ENCODE measurements around the gene AFAP1L1.

The AFAP1L1 gene

DNA sequence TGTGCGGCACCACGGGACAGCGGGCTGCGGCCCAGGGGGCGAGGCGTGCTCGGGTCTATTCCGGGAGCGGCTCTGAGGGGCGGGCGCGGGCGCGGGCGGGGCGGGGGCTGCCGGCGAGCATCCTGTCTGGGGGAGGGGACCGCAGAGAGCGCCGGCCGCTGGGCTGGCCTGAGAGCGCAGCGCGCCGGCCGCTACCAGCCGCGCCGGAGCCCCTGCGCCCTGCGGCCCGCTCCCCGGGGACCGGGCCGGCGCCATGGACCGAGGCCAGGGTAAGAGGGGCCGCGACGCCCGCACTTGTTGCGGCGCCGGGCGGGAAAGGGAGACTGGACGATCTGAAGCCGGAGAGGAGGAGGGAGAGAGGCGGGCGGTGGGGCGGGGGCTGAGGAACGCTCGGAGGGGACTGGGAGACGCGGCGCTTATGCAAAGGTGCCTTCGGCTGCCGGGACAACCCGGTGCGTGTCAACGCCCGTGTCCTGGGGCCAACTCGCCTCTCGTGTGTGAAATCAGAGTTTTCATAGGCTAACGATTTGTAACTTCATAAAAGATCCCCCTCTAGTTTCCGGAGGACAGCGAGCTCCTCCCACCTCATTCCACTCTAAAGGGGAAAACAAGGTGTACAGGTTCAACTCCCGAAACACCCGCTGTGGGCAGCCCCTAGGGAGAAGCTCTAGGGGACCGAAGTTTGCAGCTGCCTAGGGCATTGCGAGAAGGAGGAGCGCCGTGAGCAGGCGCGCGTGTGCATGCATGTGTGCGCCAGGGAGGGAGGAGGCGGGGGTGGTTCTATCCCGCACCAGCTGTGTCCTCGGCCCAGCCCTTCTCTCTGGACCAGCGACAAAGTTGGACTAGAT lies at the start of gene AFAP1L1:
Gene AFAP1L1 (plus strand): TSS at position 144 of the 848 bp plus-strand sequence. CDS start 110 bp downstream, at position 254.
- TF ChIP-seq, protein P1, sequence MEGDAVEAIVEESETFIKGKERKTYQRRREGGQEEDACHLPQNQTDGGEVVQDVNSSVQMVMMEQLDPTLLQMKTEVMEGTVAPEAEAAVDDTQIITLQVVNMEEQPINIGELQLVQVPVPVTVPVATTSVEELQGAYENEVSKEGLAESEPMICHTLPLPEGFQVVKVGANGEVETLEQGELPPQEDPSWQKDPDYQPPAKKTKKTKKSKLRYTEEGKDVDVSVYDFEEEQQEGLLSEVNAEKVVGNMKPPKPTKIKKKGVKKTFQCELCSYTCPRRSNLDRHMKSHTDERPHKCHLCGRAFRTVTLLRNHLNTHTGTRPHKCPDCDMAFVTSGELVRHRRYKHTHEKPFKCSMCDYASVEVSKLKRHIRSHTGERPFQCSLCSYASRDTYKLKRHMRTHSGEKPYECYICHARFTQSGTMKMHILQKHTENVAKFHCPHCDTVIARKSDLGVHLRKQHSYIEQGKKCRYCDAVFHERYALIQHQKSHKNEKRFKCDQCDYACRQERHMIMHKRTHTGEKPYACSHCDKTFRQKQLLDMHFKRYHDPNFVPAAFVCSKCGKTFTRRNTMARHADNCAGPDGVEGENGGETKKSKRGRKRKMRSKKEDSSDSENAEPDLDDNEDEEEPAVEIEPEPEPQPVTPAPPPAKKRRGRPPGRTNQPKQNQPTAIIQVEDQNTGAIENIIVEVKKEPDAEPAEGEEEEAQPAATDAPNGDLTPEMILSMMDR (IDR thresholded peaks at IDR 0.05; ENCODE audit: borderline replicate concordance, insufficient read depth, low read depth, low read length): no peak
- H3K4me3 ChIP-seq (ENCODE audit: low read depth, low read length): no peak within 1 kb of the TSS

GRCh38 chr5:149223081-149223848 lies 48.4 kb upstream of the AFAP1L1 start:
- TF ChIP-seq, protein P1 (IDR thresholded peaks at IDR 0.05; ENCODE audit: borderline replicate concordance, insufficient read depth, low read depth, low read length): no peak
- H3K4me3 ChIP-seq (ENCODE audit: low read depth, low read length): no peak overlapping the region

- H3K4me3 ChIP-seq (ENCODE audit: low read depth, low read length): no peak overlapping the region
- TF ChIP-seq, protein P1 (IDR thresholded peaks at IDR 0.05; ENCODE audit: borderline replicate concordance, insufficient read depth, low read depth, low read length): no peak
Measured at GRCh38 chr5:149224282-149224681, 47.4 kb upstream of the AFAP1L1 start.

GRCh38 chr5:149227168-149227826 lies 44.4 kb upstream of the AFAP1L1 start:
- TF ChIP-seq, protein P1 (IDR thresholded peaks at IDR 0.05; ENCODE audit: borderline replicate concordance, insufficient read depth, low read depth, low read length): no peak

GRCh38 chr5:149228618-149229297 lies 42.9 kb upstream of the AFAP1L1 start:
- H3K4me3 ChIP-seq (ENCODE audit: low read depth, low read length): no peak overlapping the region
- TF ChIP-seq, protein P1 (IDR thresholded peaks at IDR 0.05; ENCODE audit: borderline replicate concordance, insufficient read depth, low read depth, low read length): no peak

More at GRCh38 chr5:149227168-149227826, 44.4 kb upstream of the AFAP1L1 start:
- H3K4me3 ChIP-seq (ENCODE audit: low read depth, low read length): no peak overlapping the region

- no peak overlapping the region for H3K4me3 ChIP-seq (ENCODE audit: low read depth, low read length)
- TF ChIP-seq, protein P1 (IDR thresholded peaks at IDR 0.05; ENCODE audit: borderline replicate concordance, insufficient read depth, low read depth, low read length): no peak
Measured at GRCh38 chr5:149229298-149229937, 42.2 kb upstream of the AFAP1L1 start.
